ENCODE measurements around the gene MRAS.
"Not testable (repeated sequence)": the region's sequence is repeated elsewhere in the genome, so short reads cannot be mapped to it uniquely, and the experiment has no call there.

The MRAS gene

DNA sequence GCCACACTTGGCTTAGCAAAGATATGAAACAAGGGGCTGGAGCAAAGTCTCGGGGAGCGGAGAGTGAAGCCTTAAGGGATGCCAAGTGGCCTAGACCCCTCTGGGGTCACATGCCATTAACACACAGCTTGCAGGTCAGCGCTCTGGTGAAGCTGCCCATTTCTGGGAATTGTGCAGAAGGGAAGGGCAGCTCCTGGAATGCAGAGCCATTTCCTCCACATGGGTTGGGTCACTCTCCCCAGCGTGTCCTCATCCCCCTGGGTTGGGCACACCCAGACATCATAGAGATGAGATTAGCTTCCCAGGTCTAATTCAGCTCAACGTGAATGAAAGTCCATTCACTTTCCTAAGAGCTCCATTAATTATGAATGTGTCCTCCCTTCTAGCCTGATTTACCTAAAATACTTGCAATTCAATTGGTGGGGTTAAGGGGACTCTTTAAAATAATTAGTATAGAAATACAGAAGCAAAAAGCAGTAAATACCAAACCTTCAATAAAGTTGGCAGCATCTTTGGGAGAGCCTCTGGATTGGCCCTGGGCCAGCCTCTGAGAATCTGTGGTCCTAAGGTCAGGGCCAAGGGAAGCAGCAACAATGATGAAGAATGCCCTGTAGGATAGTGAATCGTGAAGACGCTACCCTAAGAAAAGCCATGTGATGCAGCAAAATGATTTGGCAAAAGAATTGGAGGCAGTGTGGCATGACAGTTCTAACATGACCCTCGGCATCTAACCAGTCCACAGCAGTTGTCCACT lies 17.8 kb downstream of the MRAS start:
- no peak for DNase-seq (ENCODE audit: low read depth in 4 of 4, low spot score in 1 of 4)

DNA sequence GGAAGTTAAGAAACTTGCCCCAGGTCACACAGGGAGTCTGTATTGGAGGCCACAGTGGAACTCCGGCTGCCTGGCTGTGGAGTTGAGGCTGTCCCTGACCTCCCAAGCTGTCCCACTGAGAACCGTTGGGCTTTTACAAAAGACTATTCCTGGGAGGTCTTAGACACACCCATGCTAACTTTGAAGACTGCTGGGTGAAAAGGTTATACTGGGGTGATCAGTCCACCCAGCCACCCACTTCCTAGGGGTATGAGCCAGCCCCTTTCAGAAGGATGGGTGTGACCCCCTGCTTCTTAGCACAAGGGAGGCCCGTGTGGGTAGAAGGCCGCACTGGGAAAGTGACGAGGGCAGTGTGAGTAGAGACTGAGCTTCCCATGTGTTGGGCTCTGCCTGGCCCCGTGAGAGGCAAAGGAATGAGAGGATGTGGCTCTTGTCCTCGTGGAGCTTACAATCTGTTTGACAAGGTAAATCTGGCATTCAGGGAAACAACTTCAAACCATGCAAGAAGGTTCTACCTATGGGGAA lies 19.0 kb downstream of the MRAS start:
- DNase-seq (ENCODE audit: low read depth in 4 of 4, low spot score in 1 of 4): no peak

DNA sequence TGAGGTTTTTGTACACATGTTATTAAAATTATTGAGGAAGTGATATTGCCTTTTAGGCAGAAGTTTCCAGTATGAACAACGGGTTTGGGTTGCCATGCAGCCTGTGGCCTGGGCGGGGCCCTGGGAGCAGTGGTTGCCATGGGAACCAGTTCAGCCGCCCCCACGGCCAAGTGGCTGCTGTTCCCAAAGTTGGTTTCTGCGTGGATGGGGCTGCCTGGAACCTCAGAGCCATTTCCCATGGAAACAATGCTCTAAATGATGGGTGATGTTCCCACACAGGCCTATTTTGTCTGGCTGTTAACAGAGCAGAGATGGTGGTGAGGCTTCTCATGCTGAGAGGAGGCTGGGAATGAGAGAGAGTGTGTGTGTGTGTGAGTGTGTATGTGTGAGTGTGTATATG lies 19.5 kb downstream of the MRAS start:
- DNase-seq (ENCODE audit: low read depth in 4 of 4, low spot score in 1 of 4): no peak

DNA sequence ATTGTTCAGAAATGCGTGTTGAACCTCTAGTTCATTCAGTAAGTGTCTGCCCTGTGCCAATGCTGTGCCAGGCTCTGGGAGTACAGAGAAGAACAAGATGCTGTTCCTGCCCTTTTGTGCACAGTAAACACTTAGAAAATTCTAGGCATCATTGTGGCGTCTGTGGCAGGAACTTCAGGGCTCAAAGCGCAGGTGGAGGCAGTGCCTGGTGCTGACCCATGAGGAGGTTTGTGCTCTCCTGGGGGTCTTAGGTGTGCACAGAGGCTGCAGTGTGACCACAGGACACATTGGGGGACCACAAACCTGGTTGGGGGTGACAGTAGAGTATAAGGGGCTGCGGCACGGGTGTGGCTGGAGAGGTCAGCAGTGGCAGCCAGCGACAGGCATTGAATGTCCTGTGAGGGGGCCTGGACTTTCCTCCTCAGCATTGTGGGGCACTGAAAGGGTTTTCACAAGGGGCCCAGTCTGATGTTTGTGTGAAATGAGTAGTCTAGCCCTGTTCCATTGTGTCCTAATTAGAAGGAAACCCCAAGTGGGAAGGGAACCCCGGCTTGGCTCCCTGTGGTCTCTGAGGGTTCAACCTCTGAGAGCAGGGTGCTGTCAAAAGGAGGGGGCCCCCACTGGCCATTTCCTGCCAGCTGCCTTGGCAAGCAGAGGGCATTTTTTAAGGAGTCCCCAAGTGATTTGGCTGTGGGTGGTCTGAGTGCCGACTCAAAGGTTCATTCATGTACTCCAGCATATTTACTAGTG lies 20.9 kb downstream of the MRAS start:
- DNase-seq (ENCODE audit: low read depth in 4 of 4, low spot score in 1 of 4): no peak

DNA sequence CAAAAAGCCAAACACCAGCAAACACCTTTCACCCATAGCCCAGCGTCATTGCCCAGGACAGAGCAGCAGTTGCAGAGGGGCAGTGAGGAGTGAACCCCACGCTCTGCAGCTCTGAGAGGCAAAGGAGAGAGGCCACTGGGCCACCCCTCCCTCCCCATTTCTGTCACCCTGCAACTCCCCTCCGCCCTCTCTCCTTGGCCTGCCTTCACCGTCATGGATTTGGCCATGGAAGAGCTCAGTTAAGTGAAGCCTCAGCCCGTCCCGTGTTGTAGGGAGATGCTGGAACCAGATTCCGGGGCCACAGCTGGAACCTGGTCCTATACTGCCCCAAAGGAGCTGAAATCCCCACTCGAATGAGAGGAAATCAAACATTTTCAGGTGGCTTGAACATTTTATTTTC lies 21.9 kb downstream of the MRAS start:
- DNase-seq (ENCODE audit: low read depth in 4 of 4, low spot score in 1 of 4): no peak

DNA sequence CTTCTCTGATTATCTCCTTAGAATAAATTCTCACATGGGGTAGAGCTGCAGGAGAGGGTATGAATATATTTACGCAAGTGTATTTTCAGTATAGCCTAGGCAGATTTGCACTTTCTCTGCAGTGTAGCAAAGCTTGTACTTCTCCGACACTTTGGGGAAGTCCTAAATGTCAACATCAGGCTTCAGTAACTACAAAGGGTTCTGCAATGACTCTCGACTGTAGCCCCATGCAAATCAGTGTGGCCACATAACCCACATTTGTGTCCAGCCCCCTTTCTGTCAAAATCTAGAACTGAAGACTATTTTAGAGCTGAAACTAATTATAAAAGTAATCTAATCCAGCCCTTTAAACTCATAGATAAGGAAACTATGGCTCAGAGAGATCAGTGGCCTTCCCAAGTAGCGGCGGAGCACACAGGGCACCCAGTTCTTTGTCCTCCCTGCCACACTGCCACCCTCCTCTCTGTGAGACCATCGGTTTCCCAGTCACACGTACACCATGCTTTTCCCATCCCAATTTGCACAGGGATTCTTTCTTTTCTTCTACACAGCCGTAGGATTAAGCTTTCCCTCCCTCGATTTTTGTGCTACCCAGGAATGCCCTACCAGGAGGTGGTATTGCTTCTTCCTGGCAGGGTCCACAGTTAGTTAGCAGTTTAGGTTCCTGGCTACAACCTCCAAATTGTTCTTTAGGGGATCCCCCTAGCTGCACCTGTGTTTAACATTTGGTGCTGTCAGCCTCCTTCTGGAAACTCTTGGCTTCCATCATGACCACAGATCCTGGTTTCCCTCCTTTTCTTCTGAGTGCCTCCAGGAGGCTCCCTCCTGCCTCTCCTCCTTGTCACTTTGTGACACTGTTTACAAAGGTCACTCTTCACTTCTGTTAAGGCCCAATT lies 22.9 kb downstream of the MRAS start:
- no peak for DNase-seq (ENCODE audit: low read depth in 4 of 4, low spot score in 1 of 4)

DNA sequence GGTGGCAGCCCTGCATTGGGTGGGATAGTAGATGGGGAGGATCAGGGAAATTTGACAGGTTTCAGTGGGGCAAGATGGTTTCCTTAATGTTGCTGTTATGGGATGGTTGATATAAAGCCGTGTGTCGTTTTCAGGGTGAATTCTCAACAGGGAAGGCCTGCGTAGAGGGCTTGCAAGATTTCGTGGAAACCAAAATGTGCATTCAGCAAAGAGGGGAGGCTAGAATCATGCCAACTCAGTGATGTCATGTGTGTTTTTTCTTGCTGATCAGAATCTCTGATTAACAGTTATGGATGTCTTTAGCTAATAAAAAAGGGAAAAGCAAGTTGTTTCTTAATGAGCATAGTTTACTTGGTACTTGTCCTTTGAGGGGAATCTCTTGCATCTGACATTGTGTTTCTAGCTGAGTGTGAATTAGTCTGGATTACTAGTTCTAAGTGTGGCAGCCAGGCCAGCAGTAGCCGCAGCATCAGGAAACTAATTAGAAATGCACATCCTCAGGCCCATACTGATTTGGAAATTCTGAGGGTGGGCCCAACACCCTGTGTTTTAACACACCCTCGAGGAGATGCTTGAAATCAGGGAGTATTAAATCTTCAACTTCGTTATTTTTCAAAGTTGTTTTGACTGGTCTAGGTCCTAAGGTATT lies 24.8 kb downstream of the MRAS start:
- no peak for DNase-seq (ENCODE audit: low read depth in 4 of 4, low spot score in 1 of 4)

DNA sequence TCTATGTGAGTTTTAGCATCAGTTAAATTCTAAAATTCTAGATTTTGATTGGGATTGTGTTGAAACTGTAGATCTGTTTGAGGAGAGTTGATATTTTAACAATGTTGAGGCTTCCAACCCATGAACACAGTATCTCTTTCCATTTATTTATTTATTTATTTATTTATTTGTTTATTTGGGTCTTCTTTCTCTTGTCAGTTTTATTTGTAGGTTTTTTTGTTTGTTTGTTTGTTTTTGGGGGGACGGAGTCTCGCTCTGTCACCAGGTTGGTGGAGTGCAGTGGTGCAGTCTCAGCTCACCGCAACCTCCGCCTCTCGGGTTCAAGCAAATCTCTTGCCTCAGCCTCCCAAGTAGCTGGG lies 25.3 kb downstream of the MRAS start:
- DNase-seq (ENCODE audit: low read depth in 4 of 4, low spot score in 1 of 4): no peak

DNA sequence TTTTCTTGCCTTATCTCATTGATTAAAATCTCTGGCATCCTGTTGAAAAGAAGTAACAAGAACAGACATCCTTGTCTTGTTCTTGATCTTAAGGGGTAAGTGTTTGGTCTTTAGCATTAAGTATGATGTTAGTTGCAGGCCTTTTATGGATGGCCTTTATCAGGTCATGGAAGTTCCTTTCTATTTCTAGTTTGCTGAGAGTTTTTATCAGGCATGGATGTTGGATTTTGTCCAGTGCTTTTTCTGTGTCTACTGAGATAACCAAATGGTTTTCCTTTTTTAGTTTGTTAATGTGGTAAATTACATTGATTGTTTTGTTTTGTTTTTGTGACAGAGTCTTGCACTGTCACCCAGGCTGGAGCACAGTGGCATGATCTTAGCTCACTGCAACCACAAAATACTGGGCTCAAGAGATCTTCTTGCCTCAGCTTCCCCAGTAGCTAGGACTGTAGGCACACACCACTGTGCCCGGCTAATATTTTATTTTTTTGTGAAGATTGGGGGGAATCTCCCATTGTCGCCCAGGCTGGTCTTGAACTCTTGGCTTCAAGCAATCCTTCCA lies 26.3 kb downstream of the MRAS start:
- DNase-seq (ENCODE audit: low read depth in 4 of 4, low spot score in 1 of 4): no peak

DNA sequence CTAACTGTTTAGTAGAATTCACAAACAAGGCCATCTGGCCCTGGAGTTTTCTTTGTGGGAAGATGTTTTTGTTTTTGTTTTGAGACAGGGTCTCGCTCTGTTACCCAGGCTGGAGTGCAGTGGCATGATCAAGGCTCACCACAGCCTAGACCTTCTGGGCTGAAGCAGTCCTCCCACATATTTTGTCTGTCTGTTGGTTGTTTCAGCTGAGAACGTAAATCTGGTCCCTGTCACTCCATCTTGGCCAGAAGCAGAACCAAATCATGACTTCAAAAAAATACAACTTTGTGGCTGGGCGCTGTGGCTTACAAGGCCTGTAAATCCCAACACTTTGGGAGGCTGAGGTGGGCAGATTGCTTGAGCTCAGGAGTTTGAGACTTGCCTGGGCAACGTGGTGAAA lies 27.1 kb downstream of the MRAS start:
- DNase-seq (ENCODE audit: low read depth in 4 of 4, low spot score in 1 of 4): no peak

DNA sequence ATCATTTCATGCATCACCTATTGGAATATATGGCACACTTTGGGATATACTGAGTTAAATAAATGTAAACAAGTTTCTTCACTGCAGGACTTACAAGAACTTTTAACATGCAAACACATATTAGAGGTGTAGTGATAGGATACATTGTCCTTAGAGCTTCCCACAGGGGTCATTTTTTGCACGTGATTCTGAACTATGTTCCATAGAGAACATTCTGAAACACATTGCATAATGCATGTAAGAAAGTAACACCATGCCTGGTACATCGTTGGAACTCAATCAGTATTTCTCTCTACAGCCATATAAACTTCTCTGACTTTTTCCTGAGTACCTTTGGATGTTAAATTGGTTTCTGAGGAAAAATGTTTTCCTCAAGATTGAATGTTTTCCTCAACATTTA lies 28.3 kb downstream of the MRAS start:
- DNase-seq (ENCODE audit: low read depth in 4 of 4, low spot score in 1 of 4): no peak

DNA sequence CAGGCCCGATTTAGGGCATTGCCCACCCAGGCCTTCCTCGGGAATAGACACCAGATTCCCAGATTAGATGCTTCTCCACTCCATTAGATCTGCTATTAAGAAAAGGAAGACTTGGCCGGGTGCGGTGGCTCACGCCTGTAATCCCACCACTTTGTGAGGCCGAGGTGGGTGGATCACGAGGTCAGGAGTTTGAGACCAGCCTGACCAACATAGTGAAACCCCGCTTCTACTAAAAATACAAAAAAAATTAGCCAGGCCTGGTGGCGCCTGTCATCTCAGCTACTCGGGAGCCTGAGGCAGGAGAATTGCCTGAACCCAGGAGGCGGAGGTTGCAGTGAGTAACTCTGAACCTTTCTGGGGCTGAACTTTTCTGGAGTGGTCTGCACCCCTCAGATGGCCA lies 28.8 kb downstream of the MRAS start:
- DNase-seq (ENCODE audit: low read depth in 4 of 4, low spot score in 1 of 4): not testable (repeated sequence)

DNA sequence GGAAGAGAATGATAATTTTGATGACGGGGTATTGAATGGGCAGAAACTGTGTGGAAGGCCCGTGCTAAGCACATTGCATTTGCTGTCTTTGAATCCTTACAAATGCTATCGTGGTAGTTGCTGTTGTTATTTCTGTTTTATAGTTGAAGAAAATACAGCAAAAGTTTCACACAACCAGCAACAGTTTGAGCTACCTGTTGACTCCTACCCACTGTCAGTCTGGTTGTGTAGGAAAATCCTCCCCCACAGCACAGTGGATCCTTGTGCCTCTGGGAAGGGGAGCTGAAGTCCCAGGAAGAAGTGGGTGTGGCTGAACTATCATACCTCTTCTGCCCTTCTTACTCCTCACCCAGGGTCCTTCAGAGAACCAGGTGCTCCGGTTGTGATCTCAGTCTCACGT lies 29.4 kb downstream of the MRAS start:
- DNase-seq (ENCODE audit: low read depth in 4 of 4, low spot score in 1 of 4): no peak

DNA sequence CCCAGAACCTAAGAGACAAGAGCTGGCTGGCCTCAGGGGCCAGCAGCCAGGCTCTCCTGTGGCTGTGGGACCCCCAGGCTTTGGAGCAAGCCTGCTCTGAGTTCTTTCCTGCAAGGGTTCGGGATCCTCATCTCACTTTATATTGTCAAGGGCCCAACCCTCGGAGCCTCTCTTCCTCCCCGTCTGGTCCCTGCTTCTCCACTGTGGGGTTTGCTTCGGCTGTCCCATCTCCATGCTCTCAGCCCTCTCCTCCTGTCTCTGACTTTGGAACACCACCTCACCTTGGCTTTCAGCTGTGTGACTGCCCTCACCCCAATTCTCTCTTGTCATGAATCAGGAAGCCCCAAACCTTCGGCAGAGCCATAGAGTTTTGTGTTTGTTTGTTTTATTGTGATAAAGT lies 30.0 kb downstream of the MRAS start:
- no peak for DNase-seq (ENCODE audit: low read depth in 4 of 4, low spot score in 1 of 4)

DNA sequence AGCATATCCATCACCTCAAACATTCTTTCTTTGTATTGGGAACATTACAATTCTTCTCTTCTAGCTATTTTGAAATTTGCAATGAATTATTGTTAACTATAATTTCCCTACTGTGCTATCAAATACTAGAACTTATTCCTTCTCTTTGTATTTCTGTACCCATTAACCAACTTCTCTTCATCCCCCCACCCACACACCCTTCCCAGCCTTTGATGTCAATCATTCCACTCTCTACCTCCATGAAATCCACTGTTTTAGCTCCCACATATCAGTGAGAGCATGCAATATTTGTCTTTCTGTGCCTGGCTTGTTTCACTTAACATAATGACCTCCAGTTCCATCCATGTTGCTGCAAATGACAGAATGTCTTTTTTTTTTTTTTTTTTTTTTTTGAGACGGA lies 30.6 kb downstream of the MRAS start:
- no peak for DNase-seq (ENCODE audit: low read depth in 4 of 4, low spot score in 1 of 4)

DNA sequence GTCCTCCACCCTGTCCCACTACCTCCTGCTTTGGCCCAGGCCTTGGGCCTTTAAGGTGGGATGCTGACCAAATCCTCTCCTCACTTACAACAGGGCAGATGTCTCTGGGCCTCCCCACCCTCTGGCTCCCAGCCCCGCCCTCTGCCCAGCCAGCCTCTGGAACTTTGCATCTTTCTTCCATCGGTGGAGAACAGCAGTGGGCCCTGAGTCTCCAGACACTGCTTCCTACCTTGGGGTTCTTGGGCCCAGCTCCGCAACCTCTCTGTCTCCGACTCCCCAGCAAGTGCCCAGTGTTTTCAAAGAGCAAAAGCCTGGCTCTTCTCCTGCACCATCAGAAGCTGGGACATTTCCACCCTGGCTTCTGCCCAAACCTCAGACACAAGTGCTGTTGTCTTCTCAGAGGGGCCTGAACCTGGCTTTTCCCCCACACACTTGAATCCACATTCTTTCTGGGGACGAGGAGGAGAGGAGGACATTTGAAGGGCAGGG lies 33.1 kb downstream of the MRAS start:
- DNase-seq (ENCODE audit: low read depth in 4 of 4, low spot score in 1 of 4): no peak

DNA sequence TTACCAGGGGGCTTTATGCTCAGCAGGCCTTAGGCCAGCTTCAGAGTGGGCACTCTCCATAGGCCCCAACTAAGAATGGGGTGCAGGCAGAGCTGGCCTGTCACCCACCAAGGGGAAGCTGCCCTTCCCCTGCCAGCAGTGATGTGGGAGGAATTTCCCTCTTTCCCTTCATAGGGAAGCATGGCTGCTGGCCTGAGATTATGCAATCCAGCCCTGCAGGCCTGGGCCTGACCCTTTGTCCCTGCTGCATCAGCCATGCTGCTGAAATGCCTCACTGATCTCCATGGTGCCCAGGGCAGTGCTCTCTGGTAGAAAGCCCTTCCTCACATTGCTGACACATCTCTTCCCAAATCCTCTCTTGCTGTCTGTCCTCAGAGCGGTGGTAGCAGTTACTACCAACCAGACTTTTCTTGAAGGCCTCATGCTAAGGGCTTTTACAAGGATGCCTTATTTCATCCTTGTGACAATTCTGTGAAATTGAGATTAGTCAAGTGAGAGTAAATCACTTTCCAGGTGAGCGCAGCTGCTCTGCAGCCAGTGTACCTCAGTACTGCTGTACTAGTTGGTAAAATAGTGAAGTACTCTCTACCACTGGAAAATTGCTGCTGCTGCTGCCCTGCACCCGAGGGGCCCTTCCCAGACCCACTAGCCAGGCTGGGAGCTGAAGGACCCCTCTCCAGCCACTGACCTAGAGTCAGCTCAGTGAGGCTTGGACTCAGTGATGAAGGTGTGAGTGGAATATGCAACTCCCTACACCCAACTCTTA lies 33.8 kb downstream of the MRAS start:
- no peak for DNase-seq (ENCODE audit: low read depth in 4 of 4, low spot score in 1 of 4)

DNA sequence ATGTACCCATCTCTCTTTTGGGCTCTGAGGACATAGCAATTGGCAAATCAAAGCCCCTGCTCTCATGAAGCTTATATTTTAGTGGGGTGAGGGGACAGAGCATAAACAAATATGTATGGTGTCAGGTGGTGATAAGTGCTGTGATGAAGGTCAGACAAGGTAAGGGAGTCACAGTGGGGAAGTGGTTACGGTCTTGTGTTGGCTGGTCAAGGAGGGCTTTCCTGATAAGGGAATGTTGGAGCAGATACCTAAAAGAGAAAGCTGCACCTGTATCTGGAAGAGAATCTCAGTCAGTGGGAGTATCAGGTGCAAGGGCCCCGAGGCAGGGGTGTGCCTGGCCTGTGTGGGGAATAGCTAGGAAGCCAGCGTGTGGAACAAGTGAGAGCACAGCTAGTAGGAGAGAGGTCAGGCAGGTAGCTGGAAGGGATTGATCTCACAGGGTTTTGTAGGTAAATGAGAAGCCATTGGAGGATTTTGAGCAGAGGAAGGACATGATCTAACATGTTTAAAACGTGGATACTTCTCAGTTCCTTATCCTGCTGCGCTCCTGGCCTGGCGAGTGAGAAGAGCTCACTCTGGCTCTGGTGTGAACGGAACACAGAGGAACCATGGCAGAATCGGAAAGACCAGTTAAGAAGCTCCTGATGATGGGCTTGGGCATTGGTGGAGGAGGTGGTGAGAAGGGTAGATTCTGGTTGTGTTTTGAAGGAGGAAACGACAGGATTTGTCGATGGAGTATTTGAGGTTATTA lies 35.5 kb downstream of the MRAS start:
- DNase-seq (ENCODE audit: low read depth in 4 of 4, low spot score in 1 of 4): no peak

DNA sequence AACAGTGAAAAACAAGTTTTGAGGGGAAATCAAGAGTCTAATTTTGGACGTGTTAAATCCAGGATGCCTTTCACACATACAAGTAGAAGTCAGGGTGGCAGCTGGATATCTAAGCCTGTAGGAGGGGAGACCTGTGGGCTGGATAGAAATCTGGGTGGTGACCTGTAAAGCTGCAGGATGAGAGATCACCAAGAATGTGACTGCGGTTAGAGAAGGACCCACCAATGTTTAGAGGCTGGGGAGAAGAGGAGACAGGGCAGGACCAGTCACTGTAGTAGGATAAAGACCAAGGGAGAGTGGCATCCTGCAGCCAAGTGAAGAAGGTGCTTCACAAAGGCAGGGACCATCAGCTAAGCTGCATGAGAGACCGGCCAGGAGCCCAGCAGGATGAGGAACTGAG lies 36.2 kb downstream of the MRAS start:
- DNase-seq (ENCODE audit: low read depth in 4 of 4, low spot score in 1 of 4): no peak
